GM21737 (cell line): Measurements from ENCODE around the gene C16orf90.

Experiments used
- ATAC-seq: cut with Tn5 transposase; IDR thresholded peaks from one replicate; pipeline ENCODE4 v1.9.1; 2021; ENCODE audit warnings: mild to moderate bottlenecking, moderate library complexity; ENCODE audit not compliant: unreplicated experiment

C16orf90 gene

GRCh38 chr16:3467921-3468320 lies 27.4 kb downstream of the C16orf90 start:
- no peak for ATAC-seq

GRCh38 chr16:3467182-3467581 lies 28.1 kb downstream of the C16orf90 start:
- no peak for ATAC-seq

GRCh38 chr16:3465911-3466584 lies 29.2 kb downstream of the C16orf90 start:
- no peak for ATAC-seq

GRCh38 chr16:3465301-3465700 lies 30.0 kb downstream of the C16orf90 start:
- ATAC-seq = no peak

GRCh38 chr16:3461151-3461550 lies 34.1 kb downstream of the C16orf90 start:
- no peak for ATAC-seq

- ATAC-seq = no peak
These were observed 34.7 kb downstream of the C16orf90 start for GRCh38 chr16:3460585-3460984.

- no peak for ATAC-seq
These were observed 35.2 kb downstream of the C16orf90 start for GRCh38 chr16:3460121-3460520.

- ATAC-seq = no peak
These were observed 35.7 kb downstream of the C16orf90 start for GRCh38 chr16:3459401-3460090.

GRCh38 chr16:3458852-3459361 lies 36.4 kb downstream of the C16orf90 start:
- ATAC-seq = no peak

- ATAC-seq = peak; percentile 23
These were observed 36.9 kb downstream of the C16orf90 start for GRCh38 chr16:3458278-3458851.

GRCh38 chr16:3457434-3458252 lies 37.6 kb downstream of the C16orf90 start:
- ATAC-seq = peak; percentile 73

GRCh38 chr16:3454631-3455147 lies 40.6 kb downstream of the C16orf90 start:
- ATAC-seq = no peak

GRCh38 chr16:3454093-3454492 lies 41.2 kb downstream of the C16orf90 start:
- ATAC-seq = no peak

- peak; percentile 2 for ATAC-seq
These were observed 51.3 kb downstream of the C16orf90 start for GRCh38 chr16:3444032-3444388.
